SK-N-MC (cell line): ENCODE data around the gene ZNF2.
A peak's percentile ranks its signal among the peaks of the same experiment; 100 is the strongest.

ENCODE experiments used
- DNase-seq: peaks from one replicate; pipeline ENCODE4 v3.0.0-alpha.2; 2011; ENCODE audit warnings: low read depth, low spot score
- H3K27ac ChIP-seq: fragments of 200-600 bp; sonication (generic); 2 replicates; pipeline ENCODE4 v1.5.1; 2016; ENCODE audit warnings: mixed run types
- H3K36me3 ChIP-seq: fragments of 200-600 bp; sonication (generic); 2 replicates; pipeline ENCODE4 v1.6.1; 2017; ENCODE audit warnings: antibody characterized with exemption, low read length, mixed read lengths; ENCODE audit not compliant: insufficient read depth
- H3K4me3 ChIP-seq: fragments of 200-600 bp; sonication (generic); 2 replicates; pipeline ENCODE4 v1.5.1; 2016
- H3K9ac ChIP-seq: fragments of 200-600 bp; sonication (generic); 2 replicates; pipeline ENCODE4 v1.8.0; 2017; ENCODE audit warnings: mixed run types, mixed read lengths; ENCODE audit not compliant: insufficient read length
- H3K9me3 ChIP-seq: fragments of 200-600 bp; sonication (generic); 2 replicates; pipeline ENCODE4 v1.6.1; 2017; ENCODE audit warnings: low read depth, mild to moderate bottlenecking, antibody characterized with exemption, low read length, moderate library complexity, mixed read lengths
- EZH2 ChIP-seq: fragments of 200-600 bp; sonication (generic); IDR thresholded peaks from one replicate; pipeline ENCODE4 v1.6.1; 2017; ENCODE audit warnings: antibody characterized with exemption
- FOXP2 ChIP-seq: optimal IDR thresholded peaks from 2 replicates; pipeline ENCODE3; 2011; ENCODE audit warnings: mild to moderate bottlenecking, moderate library complexity; ENCODE audit not compliant: insufficient read depth; ENCODE audit errors: extremely low read length, control extremely low read depth
- POLR2AphosphoS5 ChIP-seq: IDR thresholded peaks from 2 replicates; pipeline ENCODE4 v1.6.1; 2012; ENCODE audit warnings: mild to moderate bottlenecking, low read depth, low read length, borderline replicate concordance

Gene ZNF2

DNA sequence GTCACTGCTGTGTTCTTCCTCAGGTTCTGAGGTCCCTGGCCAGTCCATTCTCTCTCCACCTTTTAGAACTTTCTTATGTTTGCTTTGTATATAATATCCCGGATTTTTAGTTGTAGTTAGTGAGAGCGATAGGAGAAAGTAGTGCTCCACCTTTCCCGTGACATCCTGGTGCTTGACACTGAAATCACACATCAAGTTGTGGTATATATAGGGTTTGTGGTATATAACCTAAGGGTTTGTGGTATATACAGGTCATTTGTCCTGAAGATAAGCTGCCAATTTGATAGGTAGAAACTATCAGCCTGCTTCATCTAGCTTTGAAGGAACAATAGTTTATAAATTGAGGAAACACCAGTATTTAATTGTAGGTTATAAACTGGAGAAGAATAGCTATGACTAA is 54.8 kb downstream of the ZNF2 start:
- Histone ChIP-seq H3K36me3 (no peaks in the 10 kb centered on the region), H3K9ac (no peak overlapping the region), H3K9me3 (peaks cover 19% of the 10 kb centered on the region; the same call in 1 of the 2 replicates), H3K27ac (no peak overlapping the region), H3K4me3 (no peak overlapping the region)
- TF ChIP-seq FOXP2 (no peak), EZH2 (no peak), POLR2AphosphoS5 (no peak)
- DNase-seq = no peak

DNA sequence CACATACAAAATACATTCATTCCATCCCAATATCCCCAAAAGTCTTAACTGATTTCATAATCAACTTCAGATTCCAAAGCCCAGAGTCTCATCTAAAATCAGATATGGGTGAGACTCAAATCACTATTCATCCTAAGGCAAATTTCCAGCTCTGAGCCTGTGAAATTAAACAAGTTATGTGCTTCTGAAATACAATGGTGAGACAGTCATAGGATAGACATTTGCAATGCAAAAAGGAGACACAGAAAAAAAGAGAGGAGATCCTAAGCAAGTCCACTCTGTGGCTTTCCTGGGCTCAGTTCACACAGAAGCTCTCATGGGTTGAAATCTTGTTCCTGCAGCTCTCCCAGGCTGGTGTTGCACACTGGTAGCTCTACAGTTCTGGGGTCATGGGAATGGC is 60.0 kb downstream of the ZNF2 start:
- Histone ChIP-seq H3K9ac (no peak overlapping the region), H3K4me3 (no peak overlapping the region), H3K36me3 (no peaks in the 10 kb centered on the region), H3K9me3 (peaks cover 6% of the 10 kb centered on the region; the same call in 1 of the 2 replicates), H3K27ac (no peak overlapping the region)
- no peak for DNase-seq
- TF ChIP-seq EZH2 (no peak), FOXP2 (no peak), POLR2AphosphoS5 (no peak)

DNA sequence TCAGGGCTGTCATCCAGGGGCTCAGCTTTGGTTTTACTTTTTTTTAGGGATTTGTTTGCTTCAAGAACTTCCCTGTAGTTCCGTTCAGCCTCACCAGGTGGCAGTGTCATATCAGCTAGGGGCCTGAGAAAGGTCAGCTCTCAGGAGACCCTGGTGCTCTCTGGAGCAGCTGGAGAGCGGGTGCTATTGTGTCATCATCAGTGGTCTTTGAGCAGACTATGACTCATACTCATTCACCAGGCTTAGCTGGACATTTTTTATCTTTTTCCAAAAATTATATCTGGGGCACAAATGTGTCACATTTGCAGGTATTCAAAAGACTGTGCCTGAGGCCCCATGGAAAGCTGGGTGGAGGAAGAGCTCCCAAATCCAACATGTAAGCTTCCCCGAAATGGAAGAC is 66.1 kb downstream of the ZNF2 start:
- H3K4me3 ChIP-seq = no peak overlapping the region
- no peaks in the 10 kb centered on the region for H3K36me3 ChIP-seq
- DNase-seq = peak; percentile 10
- no peak for TF ChIP-seq EZH2
- TF ChIP-seq FOXP2 = no peak
- no peak for TF ChIP-seq POLR2AphosphoS5
- H3K27ac ChIP-seq = no peak overlapping the region
- no peak overlapping the region for H3K9ac ChIP-seq
- no peaks in the 10 kb centered on the region for H3K9me3 ChIP-seq

DNA sequence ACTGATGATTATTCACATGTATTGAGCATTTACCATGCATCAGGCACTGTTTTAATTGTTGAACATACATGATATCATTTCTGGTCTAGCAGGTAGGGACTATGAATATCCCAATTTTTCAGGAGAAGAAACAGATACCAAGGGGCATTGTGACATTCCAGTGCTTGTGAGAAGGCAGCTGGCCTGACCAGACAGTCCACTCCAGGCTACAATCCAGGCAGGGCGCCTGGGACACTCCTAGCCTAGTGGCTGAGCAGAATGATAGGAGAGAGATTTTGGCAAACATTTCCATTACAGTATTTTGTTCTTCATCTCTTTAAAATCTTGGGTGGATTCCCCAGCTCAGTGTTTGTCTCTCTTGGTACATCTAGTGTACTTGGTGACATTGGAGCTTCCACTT is 66.6 kb downstream of the ZNF2 start:
- H3K4me3 ChIP-seq = no peak overlapping the region
- no peak for DNase-seq
- no peak overlapping the region for H3K27ac ChIP-seq
- H3K9me3 ChIP-seq = no peaks in the 10 kb centered on the region
- H3K36me3 ChIP-seq = no peaks in the 10 kb centered on the region
- no peak for TF ChIP-seq EZH2
- TF ChIP-seq POLR2AphosphoS5 = no peak
- TF ChIP-seq FOXP2 = no peak
- H3K9ac ChIP-seq = no peak overlapping the region
